B cell (primary cell): ENCODE results near the gene POLH. TPM values are rescaled to one million over a fixed set of nuclear protein-coding genes. Genes with fewer than 3 reads are reported as not detected.
"Not testable (repeated sequence)": the region's sequence is repeated elsewhere in the genome, so short reads cannot be mapped to it uniquely, and the experiment has no call there.

Experiments used
- ATAC-seq: fragments of 200-7000 bp; cut with Tn5 transposase; one replicate; pipeline ENCODE4 v1.10.0; 2021; ENCODE audit warnings: low read depth, mild to moderate bottlenecking, moderate number of reproducible peaks, moderate library complexity
- CTCF ChIA-PET: fragments of 350-600 bp; sonication (Branson Sonifier 250); formaldehyde crosslinking; loops from one replicate; lab custom pipeline; 2021; ENCODE audit warnings: antibody characterized with exemption, inconsistent platforms; lab: Charles Lee
- POLR2A ChIA-PET: fragments of 350-600 bp; sonication (Branson Sonifier 250); formaldehyde crosslinking; loops from one replicate; lab custom pipeline; 2021; ENCODE audit warnings: antibody characterized with exemption; lab: Charles Lee
- DNase-seq: peaks from one replicate; pipeline ENCODE4 v3.0.0; 2013
- H2AFZ ChIP-seq: 2 replicates; pipeline ENCODE4 v1.6.1; 2012; ENCODE audit warnings: mild to moderate bottlenecking, low read depth, low read length; ENCODE audit not compliant: insufficient read depth, poor library complexity, severe bottlenecking
- H3K27ac ChIP-seq, 2 donors: 1 replicate in 1 of 2; 2 replicates in 1 of 2; pipeline ENCODE4 v1.5.1; 2012 to 2013; ENCODE audit warnings: low read length in 2 of 2, mild to moderate bottlenecking in 2 of 2, moderate library complexity in 1 of 2
- H3K27me3 ChIP-seq, 4 experiments: fragments of 200-600 bp in 1 of 4; sonication (generic) in 1 of 4; replicated peaks in 1 of 4; 1 replicate in 2 of 4; 2 replicates in 2 of 4; pipeline versions ENCODE4 v1.6.1 to v1.7.0; 2013 to 2016; ENCODE audit warnings: low read length in 3 of 4, mild to moderate bottlenecking in 2 of 4, mixed read lengths in 1 of 4, moderate library complexity in 1 of 4; ENCODE audit not compliant: insufficient read depth in 4 of 4, control insufficient read depth in 3 of 4; ENCODE audit errors: control extremely low read depth in 1 of 4
- H3K36me3 ChIP-seq, 2 experiments: replicated peaks in 1 of 2; 1 replicate in 1 of 2; 2 replicates in 1 of 2; pipeline versions ENCODE4 v1.6.1 to v1.7.1; 2013; ENCODE audit warnings: low read length in 1 of 2; ENCODE audit not compliant: insufficient read depth in 2 of 2, control insufficient read depth in 1 of 2; ENCODE audit errors: control extremely low read depth in 1 of 2, extremely low read depth in 1 of 2
- H3K4me1 ChIP-seq, 2 donors: fragments of 200-600 bp in 1 of 2; sonication (generic) in 1 of 2; 1 replicate in 1 of 2; 2 replicates in 1 of 2; pipeline versions ENCODE4 v1.5.1 to v1.6.1; 2013 to 2017; ENCODE audit warnings: low read length in 2 of 2; ENCODE audit not compliant: control insufficient read depth in 2 of 2, insufficient read depth in 2 of 2
- H3K4me2 ChIP-seq: replicated peaks from 2 replicates; pipeline ENCODE3; 2012; ENCODE audit warnings: mild to moderate bottlenecking, low read depth, low read length; ENCODE audit not compliant: poor library complexity, severe bottlenecking
- H3K4me3 ChIP-seq, 5 experiments: fragments of 200-600 bp in 1 of 5; sonication (generic) in 1 of 5; 1 replicate in 3 of 5; 2 replicates in 2 of 5; pipeline versions ENCODE4 v1.5.1 to v1.7.0; 2011 to 2016; ENCODE audit warnings: low read length in 4 of 5, mild to moderate bottlenecking in 4 of 5, low read depth in 2 of 5, control low read depth in 1 of 5, moderate library complexity in 1 of 5; ENCODE audit not compliant: insufficient read depth in 1 of 5; ENCODE audit errors: control extremely low read depth in 1 of 5, extremely low read depth in 1 of 5
- H3K79me2 ChIP-seq: fragments of 200-600 bp; sonication (generic); one replicate; pipeline ENCODE4 v1.6.0; 2016; ENCODE audit warnings: low read length; ENCODE audit not compliant: control insufficient read depth, insufficient read depth
- H3K9ac ChIP-seq: fragments of 200-600 bp; sonication (generic); 2 replicates; pipeline ENCODE4 v1.6.1; 2017; ENCODE audit warnings: mild to moderate bottlenecking, low read length, moderate library complexity
- H3K9me3 ChIP-seq, 3 donors: one replicate each; pipeline versions ENCODE4 v1.6.1 to v1.7.1; 2013; ENCODE audit warnings: low read length in 2 of 3; ENCODE audit not compliant: control insufficient read depth in 2 of 3, insufficient read depth in 1 of 3; ENCODE audit errors: control extremely low read depth in 1 of 3
- H4K20me1 ChIP-seq: 2 replicates; pipeline ENCODE4 v1.6.0; 2012; ENCODE audit warnings: mild to moderate bottlenecking, low read length; ENCODE audit not compliant: insufficient read depth, control insufficient read depth, poor library complexity, severe bottlenecking
- H3K27ac Mint-ChIP-seq: one replicate; pipeline ENCODE4 v1.8.0; 2021; ENCODE audit warnings: mixed read lengths
- H3K27me3 Mint-ChIP-seq: one replicate; pipeline ENCODE4 v1.8.0; 2021; ENCODE audit warnings: mixed read lengths
- H3K4me1 Mint-ChIP-seq: one replicate; pipeline ENCODE4 v1.8.0; 2021; ENCODE audit warnings: mixed read lengths
- H3K4me3 Mint-ChIP-seq: one replicate; pipeline ENCODE4 v1.8.0; 2021; ENCODE audit warnings: mixed read lengths
- H3K9me3 Mint-ChIP-seq: one replicate; pipeline ENCODE4 v1.8.0; 2022; ENCODE audit warnings: mixed read lengths; ENCODE audit not compliant: insufficient read depth
- CTCF ChIP-seq: fragments of 200-600 bp; IDR thresholded peaks from one replicate; pipeline ENCODE4 v1.8.0; 2022; ENCODE audit warnings: antibody characterized with exemption, mild to moderate bottlenecking
- EZH2 ChIP-seq: IDR thresholded peaks from 2 replicates; pipeline ENCODE4 v1.6.1; 2012; ENCODE audit warnings: borderline replicate concordance, low read depth, mild to moderate bottlenecking, moderate library complexity, low read length; ENCODE audit not compliant: insufficient read depth, poor library complexity, severe bottlenecking
- WGBS: methylation state at CpG from one replicate; pipeline ENCODE4 v1.1.5; 2013; ENCODE audit warnings: missing lambda C conversion rate; ENCODE audit not compliant: insufficient coverage; 5-methylcytosine and 5-hydroxymethylcytosine counted together
- intact Hi-C: fragments of 100-400 bp; cut with micrococcal nuclease; formaldehyde crosslinking; loops from one replicate; pipeline ENCODE4 v1.10.0; 2022
- polyA plus RNA-seq: library from polyadenylated mRNA; depleted of rRNA; stranded (reverse); fragments of >200 nt; gene quantifications from 2 replicates; pipeline ENCODE4 v1.2.3, GENCODE V29; 2012
- total RNA-seq, 2 donors: library from RNA; stranded (reverse); fragments of 120-200 nt in 1 of 2; gene quantifications; 1 replicate in 1 of 2; 2 replicates in 1 of 2; pipeline versions ENCODE4 v1.2.3 to v1.2.4, GENCODE V29; 2013 to 2022

Gene POLH
- total and polyA plus RNA-seq, 2 donors (not counting 1 experiment from before 2014, with no cell fraction given): 14.7 to 24.8 TPM

- no peak for DNase-seq
- peaks cover 16% of the 10 kb centered on the region for H3K4me1 Mint-ChIP-seq
- H3K4me3 ChIP-seq: no peak overlapping the region
- H3K36me3 ChIP-seq: peaks cover 0 to 1% of the 10 kb centered on the region in 2 experiments
- ChIA-PET CTCF (interaction anchor here (0.6 to 1.9 kb wide), 5 partner anchors 11 to 592 kb away, joined by 3 to 6 read pairs (median 4); partner anchors contain the start of gene VEGFA), POLR2A (no interaction called here)
- intact Hi-C loops: no loop called here
- H3K9me3 Mint-ChIP-seq: no peaks in the 10 kb centered on the region
- H3K9me3 ChIP-seq: no peaks in the 10 kb centered on the region
- no peaks in the 10 kb centered on the region for H4K20me1 ChIP-seq
- H3K4me2 ChIP-seq: no peak overlapping the region
- H3K4me3 Mint-ChIP-seq: no peak overlapping the region
- no peak overlapping the region for H3K27ac ChIP-seq
- WGBS: no CpG with 5 or more reads among the region's 3 CpGs
- no peak overlapping the region for H3K27ac Mint-ChIP-seq
- H3K4me1 ChIP-seq: peaks cover 4 to 12% of the 10 kb centered on the region in 2 donors
- no peaks in the 10 kb centered on the region for H3K27me3 ChIP-seq
- no peak overlapping the region for H3K9ac ChIP-seq
- no peak overlapping the region for H2AFZ ChIP-seq
- no peak for ATAC-seq
- H3K27me3 Mint-ChIP-seq: no peaks in the 10 kb centered on the region
- H3K79me2 ChIP-seq: no peaks in the 10 kb centered on the region
- TF ChIP-seq EZH2 (no peak), CTCF (no peak)
Observed at GRCh38 chr6:43647613-43648012, 71.6 kb downstream of the POLH start.

GRCh38 chr6:43648248-43648647 is 72.3 kb downstream of the POLH start:
- ATAC-seq: no peak
- Mint-ChIP-seq H3K4me3 (no peak overlapping the region), H3K27ac (no peak overlapping the region), H3K4me1 (peaks cover 16% of the 10 kb centered on the region), H3K9me3 (no peaks in the 10 kb centered on the region), H3K27me3 (no peaks in the 10 kb centered on the region)
- H3K27ac ChIP-seq: no peak overlapping the region
- H2AFZ ChIP-seq: no peak overlapping the region
- H3K4me1 ChIP-seq: peaks cover 4 to 12% of the 10 kb centered on the region in 2 donors
- no peak for DNase-seq
- no peaks in the 10 kb centered on the region for H3K27me3 ChIP-seq
- no peaks in the 10 kb centered on the region for H3K36me3 ChIP-seq
- no peaks in the 10 kb centered on the region for H4K20me1 ChIP-seq
- ChIA-PET POLR2A (no interaction called here), CTCF (interaction anchor here (0.7 to 1.9 kb wide), 4 partner anchors 12 to 121 kb away, joined by 3 to 6 read pairs (median 4); partner anchors contain the start of gene VEGFA)
- H3K79me2 ChIP-seq: no peaks in the 10 kb centered on the region
- H3K4me3 ChIP-seq: no peak overlapping the region
- no peaks in the 10 kb centered on the region for H3K9me3 ChIP-seq
- WGBS: 100% methylated on average over 1 of the region's 2 CpGs
- H3K9ac ChIP-seq: no peak overlapping the region
- intact Hi-C loops: no loop called here
- no peak overlapping the region for H3K4me2 ChIP-seq
- no peak for TF ChIP-seq CTCF
- TF ChIP-seq EZH2: no peak

- H2AFZ ChIP-seq, H3K36me3 ChIP-seq, H3K4me2 ChIP-seq, H3K9ac ChIP-seq, H3K27me3 ChIP-seq, ATAC-seq, H3K27ac ChIP-seq, H4K20me1 ChIP-seq, H3K4me3 ChIP-seq, intact Hi-C loops, H3K4me1 Mint-ChIP-seq, H3K27ac Mint-ChIP-seq, DNase-seq, H3K27me3 Mint-ChIP-seq, H3K79me2 ChIP-seq, H3K4me1 ChIP-seq, H3K4me3 Mint-ChIP-seq, H3K9me3 Mint-ChIP-seq, POLR2A ChIA-PET, H3K9me3 ChIP-seq: not testable (repeated sequence)
- CTCF ChIA-PET: interaction anchor here (1.2 to 2.7 kb wide), 2 partner anchors 15 to 44 kb away, joined by 3 to 9 read pairs; no protein-coding TSS in a partner anchor
- WGBS: 100% methylated on average over 1 of the region's 2 CpGs
Observed at GRCh38 chr6:43652822-43653221, 76.8 kb downstream of the POLH start.
